Panc1 (cell line): ENCODE results near the gene HMGB1.

Experiments
- POLR2AphosphoS5 ChIP-seq: IDR thresholded peaks from 2 replicates; pipeline ENCODE4 v1.6.1; 2012; ENCODE audit warnings: mild to moderate bottlenecking, low read depth, low read length, moderate library complexity
- SIN3A ChIP-seq: IDR thresholded peaks from 2 replicates; pipeline ENCODE4 v1.6.1; 2012; ENCODE audit warnings: low read depth, mild to moderate bottlenecking, low read length, moderate library complexity, borderline replicate concordance; ENCODE audit not compliant: insufficient read depth
- TCF7L2 ChIP-seq: IDR thresholded peaks from 2 replicates; pipeline ENCODE4 v1.6.1; 2011; ENCODE audit warnings: mild to moderate bottlenecking, low read depth, low read length, inconsistent platforms
- TF ChIP-seq, protein P1 (sequence below): fragments of 450-650 bp; IDR thresholded peaks from 2 replicates; pipeline ENCODE4 v1.5.1; 2017; ENCODE audit warnings: mild to moderate bottlenecking
- TF ChIP-seq, protein P2 (sequence below), 2 experiments: IDR thresholded peaks; 2 replicates each; pipeline ENCODE4 v1.6.1; 2011 to 2012; ENCODE audit warnings: low read depth in 2 of 2, control low read depth in 1 of 2, low read length in 1 of 2, mild to moderate bottlenecking in 1 of 2, moderate library complexity in 1 of 2; ENCODE audit not compliant: insufficient read depth in 1 of 2

DNA sequence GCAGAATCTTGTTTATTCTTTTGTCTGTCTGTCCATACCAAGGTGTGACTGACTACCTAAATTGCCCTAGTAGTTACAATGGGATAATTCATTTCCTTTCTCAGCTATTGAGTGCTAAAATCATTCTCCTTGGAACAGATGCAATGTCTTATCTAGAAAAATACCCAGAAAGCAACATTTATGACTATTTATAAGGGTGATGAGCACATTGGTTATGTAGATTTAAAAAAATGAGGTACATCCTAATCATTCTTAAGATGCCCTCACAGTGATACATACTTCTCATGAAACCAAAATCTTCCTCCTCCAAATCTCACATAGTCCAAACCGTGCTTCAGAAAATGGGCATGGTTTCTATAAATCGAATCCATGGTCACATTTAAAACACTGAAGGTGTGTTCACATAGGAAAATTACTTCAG is 55.0 kb downstream of the HMGB1 start:
- TF ChIP-seq POLR2AphosphoS5 (no peak), TCF7L2 (no peak), SIN3A (no peak)
- TF ChIP-seq, protein P1, sequence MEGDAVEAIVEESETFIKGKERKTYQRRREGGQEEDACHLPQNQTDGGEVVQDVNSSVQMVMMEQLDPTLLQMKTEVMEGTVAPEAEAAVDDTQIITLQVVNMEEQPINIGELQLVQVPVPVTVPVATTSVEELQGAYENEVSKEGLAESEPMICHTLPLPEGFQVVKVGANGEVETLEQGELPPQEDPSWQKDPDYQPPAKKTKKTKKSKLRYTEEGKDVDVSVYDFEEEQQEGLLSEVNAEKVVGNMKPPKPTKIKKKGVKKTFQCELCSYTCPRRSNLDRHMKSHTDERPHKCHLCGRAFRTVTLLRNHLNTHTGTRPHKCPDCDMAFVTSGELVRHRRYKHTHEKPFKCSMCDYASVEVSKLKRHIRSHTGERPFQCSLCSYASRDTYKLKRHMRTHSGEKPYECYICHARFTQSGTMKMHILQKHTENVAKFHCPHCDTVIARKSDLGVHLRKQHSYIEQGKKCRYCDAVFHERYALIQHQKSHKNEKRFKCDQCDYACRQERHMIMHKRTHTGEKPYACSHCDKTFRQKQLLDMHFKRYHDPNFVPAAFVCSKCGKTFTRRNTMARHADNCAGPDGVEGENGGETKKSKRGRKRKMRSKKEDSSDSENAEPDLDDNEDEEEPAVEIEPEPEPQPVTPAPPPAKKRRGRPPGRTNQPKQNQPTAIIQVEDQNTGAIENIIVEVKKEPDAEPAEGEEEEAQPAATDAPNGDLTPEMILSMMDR = no peak
- TF ChIP-seq, protein P2, sequence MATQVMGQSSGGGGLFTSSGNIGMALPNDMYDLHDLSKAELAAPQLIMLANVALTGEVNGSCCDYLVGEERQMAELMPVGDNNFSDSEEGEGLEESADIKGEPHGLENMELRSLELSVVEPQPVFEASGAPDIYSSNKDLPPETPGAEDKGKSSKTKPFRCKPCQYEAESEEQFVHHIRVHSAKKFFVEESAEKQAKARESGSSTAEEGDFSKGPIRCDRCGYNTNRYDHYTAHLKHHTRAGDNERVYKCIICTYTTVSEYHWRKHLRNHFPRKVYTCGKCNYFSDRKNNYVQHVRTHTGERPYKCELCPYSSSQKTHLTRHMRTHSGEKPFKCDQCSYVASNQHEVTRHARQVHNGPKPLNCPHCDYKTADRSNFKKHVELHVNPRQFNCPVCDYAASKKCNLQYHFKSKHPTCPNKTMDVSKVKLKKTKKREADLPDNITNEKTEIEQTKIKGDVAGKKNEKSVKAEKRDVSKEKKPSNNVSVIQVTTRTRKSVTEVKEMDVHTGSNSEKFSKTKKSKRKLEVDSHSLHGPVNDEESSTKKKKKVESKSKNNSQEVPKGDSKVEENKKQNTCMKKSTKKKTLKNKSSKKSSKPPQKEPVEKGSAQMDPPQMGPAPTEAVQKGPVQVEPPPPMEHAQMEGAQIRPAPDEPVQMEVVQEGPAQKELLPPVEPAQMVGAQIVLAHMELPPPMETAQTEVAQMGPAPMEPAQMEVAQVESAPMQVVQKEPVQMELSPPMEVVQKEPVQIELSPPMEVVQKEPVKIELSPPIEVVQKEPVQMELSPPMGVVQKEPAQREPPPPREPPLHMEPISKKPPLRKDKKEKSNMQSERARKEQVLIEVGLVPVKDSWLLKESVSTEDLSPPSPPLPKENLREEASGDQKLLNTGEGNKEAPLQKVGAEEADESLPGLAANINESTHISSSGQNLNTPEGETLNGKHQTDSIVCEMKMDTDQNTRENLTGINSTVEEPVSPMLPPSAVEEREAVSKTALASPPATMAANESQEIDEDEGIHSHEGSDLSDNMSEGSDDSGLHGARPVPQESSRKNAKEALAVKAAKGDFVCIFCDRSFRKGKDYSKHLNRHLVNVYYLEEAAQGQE (IDR thresholded peaks at IDR 0.05; ENCODE audit: insufficient read depth in 1 of 2, low read depth in 2 of 2, low read length in 1 of 2) = no peak
